Measurements from ENCODE around the gene KHSRP.

DNA sequence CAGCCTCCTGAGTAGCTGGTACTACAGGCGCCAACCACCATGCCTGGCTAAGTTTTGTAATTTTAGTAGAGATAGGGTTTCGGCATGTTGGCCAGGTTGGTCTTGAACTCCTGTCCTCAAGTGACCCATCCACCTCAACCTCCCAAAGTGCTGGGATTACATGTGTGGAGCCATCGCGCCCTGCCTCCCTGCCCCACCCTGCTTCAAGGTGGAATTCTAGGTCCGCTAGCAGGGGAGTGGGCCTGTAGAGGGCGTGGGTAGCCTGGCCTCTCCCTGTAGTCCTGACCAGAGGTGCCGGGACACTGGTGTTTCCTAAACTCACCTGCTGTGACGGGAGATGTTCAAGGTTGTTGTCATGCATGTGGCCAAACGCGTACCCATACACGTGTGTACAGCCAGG, 8.6 kb upstream of the KHSRP start:
- TF ChIP-seq, protein P1, sequence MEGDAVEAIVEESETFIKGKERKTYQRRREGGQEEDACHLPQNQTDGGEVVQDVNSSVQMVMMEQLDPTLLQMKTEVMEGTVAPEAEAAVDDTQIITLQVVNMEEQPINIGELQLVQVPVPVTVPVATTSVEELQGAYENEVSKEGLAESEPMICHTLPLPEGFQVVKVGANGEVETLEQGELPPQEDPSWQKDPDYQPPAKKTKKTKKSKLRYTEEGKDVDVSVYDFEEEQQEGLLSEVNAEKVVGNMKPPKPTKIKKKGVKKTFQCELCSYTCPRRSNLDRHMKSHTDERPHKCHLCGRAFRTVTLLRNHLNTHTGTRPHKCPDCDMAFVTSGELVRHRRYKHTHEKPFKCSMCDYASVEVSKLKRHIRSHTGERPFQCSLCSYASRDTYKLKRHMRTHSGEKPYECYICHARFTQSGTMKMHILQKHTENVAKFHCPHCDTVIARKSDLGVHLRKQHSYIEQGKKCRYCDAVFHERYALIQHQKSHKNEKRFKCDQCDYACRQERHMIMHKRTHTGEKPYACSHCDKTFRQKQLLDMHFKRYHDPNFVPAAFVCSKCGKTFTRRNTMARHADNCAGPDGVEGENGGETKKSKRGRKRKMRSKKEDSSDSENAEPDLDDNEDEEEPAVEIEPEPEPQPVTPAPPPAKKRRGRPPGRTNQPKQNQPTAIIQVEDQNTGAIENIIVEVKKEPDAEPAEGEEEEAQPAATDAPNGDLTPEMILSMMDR (IDR thresholded peaks at IDR 0.05) = no peak
- TF ChIP-seq EZH2phosphoT487 (IDR thresholded peaks at IDR 0.05) (no peak), EZH2 (IDR thresholded peaks at IDR 0.05) (no peak)
